ENCODE measurements around the gene CAPN9. TPM values are rescaled to one million over a fixed set of nuclear protein-coding genes. Genes with fewer than 3 reads are reported as not detected.
A peak's percentile ranks its signal among the peaks of the same experiment; 100 is the strongest.

Gene CAPN9
- polyA plus RNA-seq, 1 donor: 1.4 TPM

- no peak for DNase-seq
These were observed 21.8 kb downstream of the CAPN9 start for GRCh38 chr1:230768903-230769570.

GRCh38 chr1:230770317-230770716 is 23.1 kb downstream of the CAPN9 start:
- no peak for DNase-seq

GRCh38 chr1:230771773-230772354 is 24.7 kb downstream of the CAPN9 start:
- no peak for DNase-seq

GRCh38 chr1:230772457-230773395 is 25.5 kb downstream of the CAPN9 start:
- peak; percentile 60 for DNase-seq

- no peak for DNase-seq
These were observed 26.3 kb downstream of the CAPN9 start for GRCh38 chr1:230773396-230774033.

GRCh38 chr1:230778916-230779590 is 31.9 kb downstream of the CAPN9 start:
- no peak for DNase-seq

- DNase-seq: no peak
These were observed 33.9 kb downstream of the CAPN9 start for GRCh38 chr1:230781131-230781530.

GRCh38 chr1:230781594-230781993 is 34.4 kb downstream of the CAPN9 start:
- DNase-seq: no peak

GRCh38 chr1:230784163-230784562 is 37.0 kb downstream of the CAPN9 start:
- DNase-seq: no peak

GRCh38 chr1:230785636-230786384 is 38.6 kb downstream of the CAPN9 start:
- DNase-seq: no peak

GRCh38 chr1:230786385-230786753 is 39.2 kb downstream of the CAPN9 start:
- no peak for DNase-seq

GRCh38 chr1:230787471-230787870 is 40.3 kb downstream of the CAPN9 start:
- DNase-seq: no peak

GRCh38 chr1:230788561-230789275 is 41.5 kb downstream of the CAPN9 start:
- no peak for DNase-seq

GRCh38 chr1:230790026-230790425 is 42.8 kb downstream of the CAPN9 start:
- no peak for DNase-seq

GRCh38 chr1:230791986-230792564 is 44.9 kb downstream of the CAPN9 start:
- DNase-seq: no peak

GRCh38 chr1:230792691-230793462 is 45.7 kb downstream of the CAPN9 start:
- no peak for DNase-seq

- DNase-seq: no peak
These were observed 46.2 kb downstream of the CAPN9 start for GRCh38 chr1:230793463-230793745.

- no peak for DNase-seq
These were observed 47.2 kb downstream of the CAPN9 start for GRCh38 chr1:230794431-230794830.

GRCh38 chr1:230794871-230795605 is 47.9 kb downstream of the CAPN9 start:
- no peak for DNase-seq

Data from left kidney (tissue), 2 donors.